Astrocyte (in vitro differentiated cells and primary cell): ENCODE measurements around the gene APOM. TPM values are rescaled to one million over a fixed set of nuclear protein-coding genes. Genes with fewer than 3 reads are reported as not detected.

Source experiments
- DNase-seq: peaks from one replicate; pipeline ENCODE4 v3.0.0-alpha.2; 2010; ENCODE audit warnings: low read depth
- FAIRE-seq: peaks from 2 replicates; lab custom pipeline; 2011; peaks lifted over from hg19 to GRCh38; lab: Jason Lieb, UNC
- H2AFZ ChIP-seq: 2 replicates; pipeline ENCODE4 v1.6.0; 2012; ENCODE audit warnings: low read depth, low read length, inconsistent platforms
- H3K27ac ChIP-seq: 2 replicates; pipeline ENCODE4 v1.5.1; 2011; ENCODE audit warnings: low read depth, low read length, inconsistent platforms
- H3K27me3 ChIP-seq: 2 replicates; pipeline ENCODE4 v1.6.0; 2011; ENCODE audit warnings: low read length, inconsistent platforms; ENCODE audit not compliant: insufficient read depth
- H3K36me3 ChIP-seq: 2 replicates; pipeline ENCODE4 v1.5.1; 2011; ENCODE audit warnings: low read length, inconsistent platforms; ENCODE audit not compliant: insufficient read depth
- H3K4me1 ChIP-seq: 2 replicates; pipeline ENCODE4 v1.5.1; 2011; ENCODE audit warnings: low read length, inconsistent platforms; ENCODE audit not compliant: insufficient read depth
- H3K4me2 ChIP-seq: 2 replicates; pipeline ENCODE4 v1.6.0; 2012; ENCODE audit warnings: low read length, inconsistent platforms
- H3K4me3 ChIP-seq: 2 replicates; pipeline ENCODE4 v1.5.1; 2011; ENCODE audit warnings: low read depth, mild to moderate bottlenecking, low read length, inconsistent platforms; ENCODE audit not compliant: insufficient read depth
- H3K79me2 ChIP-seq: 2 replicates; pipeline ENCODE4 v1.6.0; 2012; ENCODE audit warnings: mild to moderate bottlenecking, low read length, inconsistent platforms; ENCODE audit not compliant: insufficient read depth
- H3K9ac ChIP-seq: 2 replicates; pipeline ENCODE4 v1.6.0; 2012; ENCODE audit warnings: mild to moderate bottlenecking, low read length, inconsistent platforms
- H3K9me3 ChIP-seq: 2 replicates; pipeline ENCODE4 v1.5.1; 2012; ENCODE audit warnings: low read depth, mild to moderate bottlenecking, low read length, inconsistent platforms; ENCODE audit not compliant: insufficient read depth
- H4K20me1 ChIP-seq: 2 replicates; pipeline ENCODE4 v1.6.0; 2012; ENCODE audit warnings: low read length, inconsistent platforms; ENCODE audit not compliant: insufficient read depth
- H3K27ac Mint-ChIP-seq: one replicate; pipeline ENCODE4 v1.8.0; 2021; ENCODE audit warnings: mild to moderate bottlenecking, mixed read lengths; ENCODE audit not compliant: unreplicated experiment
- H3K27me3 Mint-ChIP-seq: one replicate; pipeline ENCODE4 v1.8.0; 2021; ENCODE audit warnings: low read depth, mixed read lengths; ENCODE audit not compliant: unreplicated experiment
- H3K36me3 Mint-ChIP-seq: one replicate; pipeline ENCODE4 v1.8.0; 2021; ENCODE audit warnings: low read depth, mixed read lengths; ENCODE audit not compliant: unreplicated experiment
- H3K4me1 Mint-ChIP-seq: one replicate; pipeline ENCODE4 v1.8.0; 2021; ENCODE audit warnings: low read depth, mixed read lengths; ENCODE audit not compliant: unreplicated experiment
- H3K4me3 Mint-ChIP-seq: one replicate; pipeline ENCODE4 v1.8.0; 2021; ENCODE audit warnings: mild to moderate bottlenecking, moderate library complexity, mixed read lengths; ENCODE audit not compliant: unreplicated experiment
- H3K9me3 Mint-ChIP-seq: one replicate; pipeline ENCODE4 v1.8.0; 2021; ENCODE audit warnings: mild to moderate bottlenecking, mixed read lengths; ENCODE audit not compliant: unreplicated experiment
- EZH2 ChIP-seq: IDR thresholded peaks from 2 replicates; pipeline ENCODE4 v1.6.1; 2012; ENCODE audit warnings: mild to moderate bottlenecking, low read length, inconsistent platforms; ENCODE audit not compliant: insufficient read depth
- total RNA-seq: library from RNA; stranded (reverse); gene quantifications from 2 replicates; pipeline ENCODE4 v1.2.1, GENCODE V29; 2021
- TF ChIP-seq, protein P1 (sequence below): IDR thresholded peaks from 2 replicates; pipeline ENCODE4 v1.5.1; 2011; ENCODE audit warnings: low read depth, mild to moderate bottlenecking, inconsistent platforms, low read length, moderate library complexity; ENCODE audit not compliant: insufficient read depth

The APOM gene
- total RNA-seq, 1 donor from 2014 or later = 0.89 TPM

DNA sequence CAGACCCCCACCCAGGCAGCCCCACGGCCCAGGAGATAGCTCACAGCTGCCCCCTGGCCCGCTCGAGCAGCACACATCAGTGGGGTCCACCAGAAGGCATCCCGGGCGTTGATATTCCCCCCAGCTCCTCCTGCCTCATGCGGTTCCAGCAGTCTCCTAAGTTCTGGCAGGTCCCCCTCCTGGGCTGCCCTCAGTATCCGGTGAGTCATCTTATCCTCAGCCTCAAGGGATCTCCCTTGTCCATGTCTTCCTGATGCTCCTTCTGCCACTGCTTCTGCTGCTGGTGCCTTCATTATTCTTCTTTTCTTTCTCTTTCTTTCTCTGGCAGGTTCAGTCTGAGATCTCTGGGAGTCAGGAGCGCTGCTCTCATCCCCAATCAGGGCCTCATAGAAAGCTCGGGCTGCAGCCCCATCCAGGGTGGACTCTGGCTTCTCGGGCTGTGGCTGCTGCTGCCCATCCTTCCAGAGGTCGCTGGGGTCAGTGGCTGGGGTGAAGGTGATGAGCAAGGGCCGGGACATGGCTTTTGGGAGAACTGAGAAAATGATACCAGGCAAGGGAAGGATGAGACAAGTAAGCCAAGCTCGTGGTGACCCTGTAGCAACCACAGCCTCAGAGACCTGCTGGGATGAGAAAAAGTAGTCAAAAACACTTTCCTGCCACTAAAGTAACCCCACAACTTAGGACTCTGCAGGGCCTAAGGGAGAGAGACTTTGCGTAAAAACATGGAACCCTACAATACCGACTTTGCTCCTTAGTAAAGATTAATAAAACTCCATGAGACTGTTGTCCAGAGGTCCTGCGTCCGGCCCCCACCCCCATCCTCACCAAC lies 8.5 kb downstream of the APOM start:
- peaks cover 24% of the 10 kb centered on the region for H3K36me3 ChIP-seq
- H2AFZ ChIP-seq = peak overlapping the region; percentile 57
- no peaks in the 10 kb centered on the region for H3K9me3 ChIP-seq
- peak overlapping the region; percentile 90 for H3K27ac ChIP-seq
- H3K27me3 ChIP-seq = no peaks in the 10 kb centered on the region
- DNase-seq (peak; percentile 74), FAIRE-seq (no peak)
- H3K4me3 ChIP-seq = peak overlapping the region; percentile 94
- peaks cover 34% of the 10 kb centered on the region for H3K4me1 Mint-ChIP-seq
- no peaks in the 10 kb centered on the region for H3K9me3 Mint-ChIP-seq
- TF ChIP-seq EZH2 = no peak
- TF ChIP-seq, protein P1, sequence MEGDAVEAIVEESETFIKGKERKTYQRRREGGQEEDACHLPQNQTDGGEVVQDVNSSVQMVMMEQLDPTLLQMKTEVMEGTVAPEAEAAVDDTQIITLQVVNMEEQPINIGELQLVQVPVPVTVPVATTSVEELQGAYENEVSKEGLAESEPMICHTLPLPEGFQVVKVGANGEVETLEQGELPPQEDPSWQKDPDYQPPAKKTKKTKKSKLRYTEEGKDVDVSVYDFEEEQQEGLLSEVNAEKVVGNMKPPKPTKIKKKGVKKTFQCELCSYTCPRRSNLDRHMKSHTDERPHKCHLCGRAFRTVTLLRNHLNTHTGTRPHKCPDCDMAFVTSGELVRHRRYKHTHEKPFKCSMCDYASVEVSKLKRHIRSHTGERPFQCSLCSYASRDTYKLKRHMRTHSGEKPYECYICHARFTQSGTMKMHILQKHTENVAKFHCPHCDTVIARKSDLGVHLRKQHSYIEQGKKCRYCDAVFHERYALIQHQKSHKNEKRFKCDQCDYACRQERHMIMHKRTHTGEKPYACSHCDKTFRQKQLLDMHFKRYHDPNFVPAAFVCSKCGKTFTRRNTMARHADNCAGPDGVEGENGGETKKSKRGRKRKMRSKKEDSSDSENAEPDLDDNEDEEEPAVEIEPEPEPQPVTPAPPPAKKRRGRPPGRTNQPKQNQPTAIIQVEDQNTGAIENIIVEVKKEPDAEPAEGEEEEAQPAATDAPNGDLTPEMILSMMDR = no peak
- H3K4me3 Mint-ChIP-seq = peak overlapping the region; percentile 98
- H4K20me1 ChIP-seq = peaks cover 29% of the 10 kb centered on the region
- H3K9ac ChIP-seq = peak overlapping the region; percentile 99
- H3K4me2 ChIP-seq = peak overlapping the region; percentile 98
- H3K79me2 ChIP-seq = peaks cover 87% of the 10 kb centered on the region
- H3K4me1 ChIP-seq = peaks cover 38% of the 10 kb centered on the region
- no peaks in the 10 kb centered on the region for H3K27me3 Mint-ChIP-seq
- H3K27ac Mint-ChIP-seq = peak overlapping the region; percentile 95
- peaks cover 14% of the 10 kb centered on the region for H3K36me3 Mint-ChIP-seq

DNA sequence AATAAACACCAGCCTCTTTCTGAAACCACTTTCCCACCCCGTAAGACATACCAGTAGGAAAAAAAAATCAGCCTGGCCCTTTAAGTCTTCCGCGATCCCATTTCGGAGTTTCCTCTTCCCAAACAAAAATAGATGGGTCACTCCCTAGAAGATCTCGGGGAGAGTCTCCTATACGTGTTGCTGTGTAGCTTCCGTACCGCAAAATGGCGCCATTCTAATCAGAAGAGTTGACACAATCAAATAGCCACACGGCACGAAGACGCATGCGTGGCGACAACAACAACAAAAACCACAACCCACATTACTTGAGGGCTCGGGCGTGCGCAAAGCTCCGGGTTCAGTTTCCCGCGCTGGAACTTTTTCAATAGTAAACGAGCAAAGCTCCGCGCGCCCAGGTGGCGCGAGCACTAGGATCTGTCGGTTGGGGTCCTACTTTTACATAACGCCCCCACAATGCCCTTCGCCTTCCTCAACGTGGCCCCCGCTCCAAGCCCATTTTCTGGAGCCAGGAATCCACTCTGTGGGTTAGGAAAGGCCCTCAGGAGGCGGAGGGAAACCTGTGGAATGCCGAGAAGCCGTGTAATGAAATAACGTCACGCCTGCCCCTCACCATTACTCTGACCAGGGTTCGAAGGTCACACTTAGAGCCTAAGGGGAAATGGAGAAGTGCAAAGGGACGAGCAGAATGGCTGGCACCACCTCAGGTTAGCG lies 9.3 kb downstream of the APOM start, which contains the start of gene GPANK1:
Gene GPANK1, minus strand, starts transcription at position 208 of the 711 bp plus-strand sequence. CDS start 519 bp downstream, outside the sequence.
- peak within 1 kb of the TSS; percentile 94 for H3K4me3 ChIP-seq
- peaks cover 28% of the 10 kb centered on the region for H4K20me1 ChIP-seq
- peaks cover 87% of the 10 kb centered on the region for H3K79me2 ChIP-seq
- no peaks in the 10 kb centered on the region for H3K27me3 Mint-ChIP-seq
- H3K9ac ChIP-seq = peak within 1 kb of the TSS; percentile 99
- TF ChIP-seq, protein P1 = no peak
- no peak for TF ChIP-seq EZH2
- H3K9me3 ChIP-seq = no peaks in the 10 kb centered on the region
- H3K4me2 ChIP-seq = peak within 1 kb of the TSS; percentile 98
- FAIRE-seq (no peak), DNase-seq (peak; percentile 88)
- peaks cover 14% of the 10 kb centered on the region for H3K36me3 Mint-ChIP-seq
- peak within 1 kb of the TSS; percentile 57 for H2AFZ ChIP-seq
- peak within 1 kb of the TSS; percentile 98 for H3K4me3 Mint-ChIP-seq
- peaks cover 27% of the 10 kb centered on the region for H3K36me3 ChIP-seq
- H3K27ac Mint-ChIP-seq = peak within 1 kb of the TSS; percentile 95
- H3K9me3 Mint-ChIP-seq = no peaks in the 10 kb centered on the region
- H3K27ac ChIP-seq = peak within 1 kb of the TSS; percentile 90
- peaks cover 30% of the 10 kb centered on the region for H3K4me1 Mint-ChIP-seq
- H3K27me3 ChIP-seq = no peaks in the 10 kb centered on the region
- H3K4me1 ChIP-seq = peaks cover 31% of the 10 kb centered on the region
